Large intestine (tissue), 3 donors: ENCODE data around the gene CCDC150. TPM values are rescaled to one million over a fixed set of nuclear protein-coding genes. Genes with fewer than 3 reads are reported as not detected.

Experiments
- DNase-seq, 2 donors: peaks; one replicate each; pipeline versions ENCODE4 v3.0.0 to v3.0.0-alpha.2; 2013
- H3K27ac ChIP-seq: one replicate; pipeline ENCODE4 v1.5.1; 2013; ENCODE audit warnings: low read length
- H3K27me3 ChIP-seq: 2 replicates; pipeline ENCODE4 v1.6.1; 2013; ENCODE audit warnings: low read length; ENCODE audit not compliant: control insufficient read depth, insufficient read depth
- H3K36me3 ChIP-seq: 2 replicates; pipeline ENCODE4 v1.6.1; 2013; ENCODE audit warnings: low read length; ENCODE audit not compliant: control insufficient read depth, insufficient read depth
- H3K4me1 ChIP-seq: one replicate; pipeline ENCODE4 v1.6.1; 2013; ENCODE audit warnings: low read length; ENCODE audit not compliant: control insufficient read depth, insufficient read depth
- H3K4me3 ChIP-seq: one replicate; pipeline ENCODE4 v1.5.1; 2013; ENCODE audit warnings: low read length
- H3K9me3 ChIP-seq: one replicate; pipeline ENCODE4 v1.6.1; 2013; ENCODE audit warnings: mild to moderate bottlenecking, low read depth, low read length, moderate library complexity; ENCODE audit not compliant: control insufficient read depth
- WGBS: methylation state at CpG from one replicate; pipeline ENCODE4 v1.1.5; 2013; ENCODE audit warnings: low lambda C conversion rate; ENCODE audit not compliant: insufficient coverage; 5-methylcytosine and 5-hydroxymethylcytosine counted together
- polyA plus RNA-seq: library from polyadenylated mRNA; unstranded; fragments of 120-200 nt; gene quantifications from one replicate; pipeline ENCODE4 v1.2.1, GENCODE V29; 2013

CCDC150 gene
- polyA plus RNA-seq, 1 donor, result 16.1 TPM

GRCh38 chr2:196737046-196737445, 97.5 kb downstream of the CCDC150 start:
- Histone ChIP-seq H3K4me1 (no peaks in the 10 kb centered on the region), H3K36me3 (peaks cover 4% of the 10 kb centered on the region), H3K27ac (no peak overlapping the region), H3K27me3 (no peaks in the 10 kb centered on the region), H3K4me3 (no peak overlapping the region), H3K9me3 (no peaks in the 10 kb centered on the region)
- DNase-seq, result no peak
- no CpG with 5 or more reads among the region's 2 CpGs for WGBS

- no peaks in the 10 kb centered on the region for H3K4me1 ChIP-seq
- no peak overlapping the region for H3K27ac ChIP-seq
- no peak overlapping the region for H3K4me3 ChIP-seq
- no peaks in the 10 kb centered on the region for H3K9me3 ChIP-seq
- WGBS, result 93% methylated on average over 2 of the region's 5 CpGs
- no peaks in the 10 kb centered on the region for H3K27me3 ChIP-seq
- no peaks in the 10 kb centered on the region for H3K36me3 ChIP-seq
- DNase-seq, result no peak
Observed at GRCh38 chr2:196739031-196739430, 99.5 kb downstream of the CCDC150 start.

GRCh38 chr2:196742216-196742615, 102.7 kb downstream of the CCDC150 start:
- no peak overlapping the region for H3K27ac ChIP-seq
- WGBS, result 80% methylated on average over 1 of the region's 3 CpGs
- H3K27me3 ChIP-seq, result no peaks in the 10 kb centered on the region
- no peaks in the 10 kb centered on the region for H3K4me1 ChIP-seq
- no peaks in the 10 kb centered on the region for H3K9me3 ChIP-seq
- DNase-seq, result no peak
- no peaks in the 10 kb centered on the region for H3K36me3 ChIP-seq
- H3K4me3 ChIP-seq, result no peak overlapping the region

GRCh38 chr2:196742685-196743084, 103.2 kb downstream of the CCDC150 start:
- Histone ChIP-seq H3K27me3 (no peaks in the 10 kb centered on the region), H3K9me3 (no peaks in the 10 kb centered on the region), H3K27ac (no peak overlapping the region), H3K4me3 (no peak overlapping the region), H3K36me3 (no peaks in the 10 kb centered on the region), H3K4me1 (no peaks in the 10 kb centered on the region)
- WGBS, result no CpG with 5 or more reads among the region's 3 CpGs
- peak in 1 of 2 donors; percentile 26 for DNase-seq

- no peaks in the 10 kb centered on the region for H3K4me1 ChIP-seq
- H3K9me3 ChIP-seq, result no peaks in the 10 kb centered on the region
- DNase-seq, result no peak
- no peak overlapping the region for H3K27ac ChIP-seq
- H3K4me3 ChIP-seq, result no peak overlapping the region
- WGBS, result no CpG with 5 or more reads among the region's 7 CpGs
- no peaks in the 10 kb centered on the region for H3K36me3 ChIP-seq
- H3K27me3 ChIP-seq, result no peaks in the 10 kb centered on the region
Observed at GRCh38 chr2:196743165-196743564, 103.7 kb downstream of the CCDC150 start.

- Histone ChIP-seq H3K4me1 (no peaks in the 10 kb centered on the region), H3K36me3 (no peaks in the 10 kb centered on the region), H3K27ac (no peak overlapping the region), H3K27me3 (no peaks in the 10 kb centered on the region), H3K4me3 (no peak overlapping the region), H3K9me3 (no peaks in the 10 kb centered on the region)
- DNase-seq, result no peak
Observed at GRCh38 chr2:196745711-196746110, 106.2 kb downstream of the CCDC150 start.

GRCh38 chr2:196747400-196747799, 107.9 kb downstream of the CCDC150 start:
- Histone ChIP-seq H3K36me3 (no peaks in the 10 kb centered on the region), H3K9me3 (no peaks in the 10 kb centered on the region), H3K27ac (no peak overlapping the region), H3K4me3 (no peak overlapping the region), H3K27me3 (no peaks in the 10 kb centered on the region), H3K4me1 (no peaks in the 10 kb centered on the region)
- no CpG with 5 or more reads among the region's 1 CpG for WGBS
- DNase-seq, result no peak

- Histone ChIP-seq H3K36me3 (no peaks in the 10 kb centered on the region), H3K27ac (no peak overlapping the region), H3K4me1 (no peaks in the 10 kb centered on the region), H3K9me3 (no peaks in the 10 kb centered on the region), H3K27me3 (no peaks in the 10 kb centered on the region), H3K4me3 (no peak overlapping the region)
- no CpG with 5 or more reads among the region's 2 CpGs for WGBS
- no peak for DNase-seq
Observed at GRCh38 chr2:196748123-196748522, 108.6 kb downstream of the CCDC150 start.

GRCh38 chr2:196750291-196750923, 110.9 kb downstream of the CCDC150 start:
- no peak for DNase-seq
- WGBS, result no CpG with 5 or more reads among the region's 4 CpGs
- no peak overlapping the region for H3K4me3 ChIP-seq
- H3K27ac ChIP-seq, result no peak overlapping the region
- no peaks in the 10 kb centered on the region for H3K4me1 ChIP-seq
- no peaks in the 10 kb centered on the region for H3K27me3 ChIP-seq
- H3K9me3 ChIP-seq, result no peaks in the 10 kb centered on the region
- no peaks in the 10 kb centered on the region for H3K36me3 ChIP-seq

GRCh38 chr2:196750977-196751631, 111.6 kb downstream of the CCDC150 start:
- no peak overlapping the region for H3K27ac ChIP-seq
- no peak overlapping the region for H3K4me3 ChIP-seq
- WGBS, result 80% methylated on average over 2 of the region's 8 CpGs
- no peaks in the 10 kb centered on the region for H3K4me1 ChIP-seq
- DNase-seq, result peak; percentile 49 to 61
- no peaks in the 10 kb centered on the region for H3K27me3 ChIP-seq
- H3K36me3 ChIP-seq, result no peaks in the 10 kb centered on the region
- H3K9me3 ChIP-seq, result no peaks in the 10 kb centered on the region
